SK-N-SH (cell line): ENCODE results near the gene BABAM2. TPM values are rescaled to one million over a fixed set of nuclear protein-coding genes. Genes with fewer than 3 reads are reported as not detected.

ENCODE experiments used
- CTCF ChIA-PET: fragments of 300-600, 350-600 bp; formaldehyde crosslinking; extraction: SDS; loops from one replicate; lab custom pipeline; 2021; lab: Yijun Ruan, JAX
- POLR2A ChIA-PET: fragments of 350-600 bp; sonication (Branson Sonifier 250); formaldehyde crosslinking; extraction: SDS; loops from one replicate; lab custom pipeline; 2020; ENCODE audit warnings: antibody characterized with exemption, inconsistent platforms; lab: Yijun Ruan, JAX
- DNase-seq: peaks from one replicate; pipeline ENCODE4 v3.0.0; 2012
- H2AFZ ChIP-seq: fragments of 200-600 bp; sonication (generic); 2 replicates; pipeline ENCODE4 v1.8.1; 2016; ENCODE audit warnings: antibody characterized with exemption, mild to moderate bottlenecking, low read depth
- H3F3A ChIP-seq: fragments of 200-600 bp; sonication (generic); replicated peaks from 2 replicates; pipeline ENCODE3; 2016; ENCODE audit warnings: antibody characterized with exemption, mild to moderate bottlenecking; ENCODE audit not compliant: insufficient read depth
- H3K27ac ChIP-seq, 2 experiments: fragments of 200-500 bp in 1 of 2; fragments of 200-600 bp in 1 of 2; sonication (Bioruptor generic) in 1 of 2; sonication (generic), shearing (Covaris generic) in 1 of 2; 2 replicates each; pipeline versions ENCODE4 v1.5.1 to v1.6.1; 2014 to 2016; ENCODE audit warnings: low read depth in 2 of 2, inconsistent platforms in 1 of 2, low read length in 1 of 2, mild to moderate bottlenecking in 1 of 2, mixed read lengths in 1 of 2
- H3K27me3 ChIP-seq: fragments of 200-600 bp; sonication (generic), shearing (Covaris generic); 2 replicates; pipeline ENCODE4 v1.6.1; 2016; ENCODE audit warnings: mixed run types; ENCODE audit not compliant: insufficient read depth
- H3K36me3 ChIP-seq, 2 experiments: fragments of 200-500 bp in 1 of 2; fragments of 200-600 bp in 1 of 2; sonication (Bioruptor generic) in 1 of 2; sonication (generic) in 1 of 2; replicated peaks in 1 of 2; 2 replicates each; pipeline versions ENCODE3 to v1.5.1; 2014 to 2016; ENCODE audit warnings: low read length in 1 of 2, mild to moderate bottlenecking in 1 of 2; ENCODE audit not compliant: insufficient read depth in 2 of 2, control insufficient read depth in 1 of 2
- H3K4me1 ChIP-seq, 2 experiments: fragments of 200-500 bp in 1 of 2; fragments of 200-600 bp in 1 of 2; sonication (Bioruptor generic) in 1 of 2; sonication (generic), shearing (Covaris generic) in 1 of 2; 2 replicates each; pipeline versions ENCODE4 v1.5.1 to v1.6.1; 2014 to 2016; ENCODE audit warnings: low read depth in 1 of 2, low read length in 1 of 2, mixed run types in 1 of 2; ENCODE audit not compliant: insufficient read depth in 2 of 2, control insufficient read depth in 1 of 2
- H3K4me2 ChIP-seq: fragments of 200-600 bp; sonication (generic), shearing (Covaris generic); 2 replicates; pipeline ENCODE4 v1.6.1; 2017; ENCODE audit warnings: mixed run types
- H3K4me3 ChIP-seq, 2 experiments: fragments of 200-500 bp in 1 of 2; fragments of 200-600 bp in 1 of 2; sonication (Bioruptor generic) in 1 of 2; sonication (generic), shearing (Covaris generic) in 1 of 2; 2 replicates each; pipeline versions ENCODE4 v1.5.1 to v1.8.1; 2014 to 2016; ENCODE audit warnings: low read depth in 2 of 2, inconsistent platforms in 1 of 2, low read length in 1 of 2, mild to moderate bottlenecking in 1 of 2, mixed read lengths in 1 of 2, moderate library complexity in 1 of 2
- H3K79me2 ChIP-seq: fragments of 200-600 bp; sonication (generic); 2 replicates; pipeline ENCODE4 v1.8.1; 2017; ENCODE audit warnings: mild to moderate bottlenecking; ENCODE audit not compliant: insufficient read depth
- H3K9ac ChIP-seq: fragments of 200-600 bp; sonication (generic); 2 replicates; pipeline ENCODE4 v1.6.1; 2017; ENCODE audit warnings: mixed run types
- H3K9me2 ChIP-seq: fragments of 200-600 bp; sonication (generic); 2 replicates; pipeline ENCODE4 v1.6.1; 2017; ENCODE audit warnings: mixed run types
- H3K9me3 ChIP-seq: fragments of 200-600 bp; sonication (generic); 2 replicates; pipeline ENCODE4 v1.6.1; 2017; ENCODE audit warnings: mixed run types, mild to moderate bottlenecking, moderate library complexity
- H4K20me1 ChIP-seq: fragments of 200-600 bp; sonication (generic); 2 replicates; pipeline ENCODE4 v1.6.1; 2017; ENCODE audit warnings: mild to moderate bottlenecking, mixed run types; ENCODE audit not compliant: insufficient read depth
- CHD2 ChIP-seq: fragments of 150-350 bp; IDR thresholded peaks from 2 replicates; pipeline ENCODE4 v1.6.1; 2018; ENCODE audit warnings: low read length; ENCODE audit not compliant: partially characterized antibody
- CTCF ChIP-seq: fragments of 200-600 bp; sonication (generic); IDR thresholded peaks from 2 replicates; pipeline ENCODE4 v1.6.1; 2017; ENCODE audit warnings: antibody characterized with exemption, mild to moderate bottlenecking, moderate library complexity
- EP300 ChIP-seq, 2 experiments: IDR thresholded peaks; 2 replicates each; pipeline versions ENCODE4 v1.4.0 to v1.6.1; 2012; ENCODE audit warnings: borderline replicate concordance in 1 of 2, low read depth in 1 of 2, low read length in 1 of 2
- NFIC ChIP-seq: IDR thresholded peaks from 2 replicates; pipeline ENCODE4 v1.4.0; 2012; ENCODE audit warnings: borderline replicate concordance
- NRF1 ChIP-seq: IDR thresholded peaks from 2 replicates; pipeline ENCODE4 v1.6.1; 2012; ENCODE audit warnings: low read depth, mild to moderate bottlenecking, low read length
- RCOR1 ChIP-seq: fragments of 150-350 bp; IDR thresholded peaks from 2 replicates; pipeline ENCODE4 v1.6.1; 2017; ENCODE audit warnings: antibody characterized with exemption, low read length
- RXRA ChIP-seq: IDR thresholded peaks from 2 replicates; pipeline ENCODE4 v1.4.0; 2012; ENCODE audit warnings: low read depth, mild to moderate bottlenecking, borderline replicate concordance
- TCF12 ChIP-seq: IDR thresholded peaks from 2 replicates; pipeline ENCODE4 v1.4.0; 2012
- TEAD4 ChIP-seq: IDR thresholded peaks from 2 replicates; pipeline ENCODE4 v1.4.0; 2012; ENCODE audit warnings: mild to moderate bottlenecking, borderline replicate concordance; ENCODE audit not compliant: insufficient read depth
- WGBS: methylation state at CpG from one replicate; pipeline ENCODE4 v1.1.6; 2017; ENCODE audit warnings: low lambda C conversion rate; 5-methylcytosine and 5-hydroxymethylcytosine counted together
- polyA plus RNA-seq, 3 experiments: library from polyadenylated mRNA; depleted of rRNA; stranded (reverse); fragments of >200 nt; gene quantifications; 2 replicates each; pipeline ENCODE4 v1.2.3, GENCODE V29; 2012

Gene BABAM2
- polyA plus RNA-seq, 1 of the 3 experiments (the other 2 are of a cell fraction) = 34.0 TPM

GRCh38 chr2:28352104-28352503, 461.6 kb downstream of the BABAM2 start:
- 59% methylated on average over 5 of the region's 5 CpGs for WGBS

GRCh38 chr2:28352610-28353195, 462.2 kb downstream of the BABAM2 start:
- no peaks in the 10 kb centered on the region for H3K9me3 ChIP-seq
- H3K9me2 ChIP-seq = no peaks in the 10 kb centered on the region
- H4K20me1 ChIP-seq = no peaks in the 10 kb centered on the region
- H3K4me3 ChIP-seq = no peak overlapping the region
- CTCF ChIA-PET = no interaction called here
- no peaks in the 10 kb centered on the region for H3K79me2 ChIP-seq
- H3F3A ChIP-seq = peaks cover 5% of the 10 kb centered on the region
- H3K36me3 ChIP-seq = no peaks in the 10 kb centered on the region
- H3K4me1 ChIP-seq = peaks cover 13 to 42% of the 10 kb centered on the region in 2 experiments; a peak in 3 of 4 replicates
- no peak overlapping the region for H3K4me2 ChIP-seq
- H2AFZ ChIP-seq = 0 out of 2 replicates have a peak overlapping the region, but pooled peaks have one; percentile 3
- no peak for DNase-seq
- POLR2A ChIA-PET = no interaction called here
- H3K27ac ChIP-seq = peak overlapping the region in 1 of 2 experiments; percentile 11; a peak in 1 of 4 replicates
- no peak overlapping the region for H3K9ac ChIP-seq
- 86% methylated on average over 16 of the region's 16 CpGs for WGBS
- TF ChIP-seq NFIC = no peak
- no peak for TF ChIP-seq RXRA
- TF ChIP-seq NRF1 = no peak
- no peak for TF ChIP-seq RCOR1
- TF ChIP-seq CHD2 = no peak
- no peaks in the 10 kb centered on the region for H3K27me3 ChIP-seq

More at GRCh38 chr2:28352104-28352503, 461.6 kb downstream of the BABAM2 start:
- ChIA-PET CTCF (interaction anchor here (0.6 to 0.7 kb wide), 2 partner anchors 11 to 179 kb away, joined by 3 read pairs; no protein-coding TSS in a partner anchor), POLR2A (no interaction called here)
- H3K27me3 ChIP-seq = no peaks in the 10 kb centered on the region
- no peaks in the 10 kb centered on the region for H4K20me1 ChIP-seq
- H3K9ac ChIP-seq = no peak overlapping the region
- H3K4me1 ChIP-seq = peaks cover 13 to 47% of the 10 kb centered on the region in 2 experiments; a peak in 3 of 4 replicates
- H3K4me2 ChIP-seq = peak overlapping the region; percentile 7; the same call in 1 of the 2 replicates
- H3K27ac ChIP-seq = no peak overlapping the region; a peak in 1 of 4 replicates
- H3K9me3 ChIP-seq = no peaks in the 10 kb centered on the region
- no peak for DNase-seq
- no peaks in the 10 kb centered on the region for H3K79me2 ChIP-seq
- no peaks in the 10 kb centered on the region for H3K9me2 ChIP-seq
- H3K4me3 ChIP-seq = no peak overlapping the region
- H2AFZ ChIP-seq = peak overlapping the region; percentile 3; the same call in 1 of the 2 replicates
- TF ChIP-seq EP300 (IDR thresholded peaks at IDR 0.05; ENCODE audit: borderline replicate concordance in 1 of 2, low read depth in 1 of 2, low read length in 1 of 2) (0 out of 4 replicates have a peak, but pooled peaks of 1 of the 2 experiments have one; percentile 11), TCF12 (peak; percentile 62), TEAD4 (no peak), CTCF (no peak)
- TF ChIP-seq, all 33 proteins: peak for 2
- Histone ChIP-seq H3F3A (peaks cover 5% of the 10 kb centered on the region), H3K36me3 (no peaks in the 10 kb centered on the region)
